HG02884 (cell line): ENCODE measurements around the gene TUBB3.
"Not testable (repeated sequence)": the region's sequence is repeated elsewhere in the genome, so short reads cannot be mapped to it uniquely, and the experiment has no call there.

Source experiments
- ATAC-seq: cut with Tn5 transposase; IDR thresholded peaks from one replicate; pipeline ENCODE4 v1.9.1; 2021; ENCODE audit warnings: mild to moderate bottlenecking, moderate library complexity; ENCODE audit not compliant: unreplicated experiment

Gene TUBB3

DNA sequence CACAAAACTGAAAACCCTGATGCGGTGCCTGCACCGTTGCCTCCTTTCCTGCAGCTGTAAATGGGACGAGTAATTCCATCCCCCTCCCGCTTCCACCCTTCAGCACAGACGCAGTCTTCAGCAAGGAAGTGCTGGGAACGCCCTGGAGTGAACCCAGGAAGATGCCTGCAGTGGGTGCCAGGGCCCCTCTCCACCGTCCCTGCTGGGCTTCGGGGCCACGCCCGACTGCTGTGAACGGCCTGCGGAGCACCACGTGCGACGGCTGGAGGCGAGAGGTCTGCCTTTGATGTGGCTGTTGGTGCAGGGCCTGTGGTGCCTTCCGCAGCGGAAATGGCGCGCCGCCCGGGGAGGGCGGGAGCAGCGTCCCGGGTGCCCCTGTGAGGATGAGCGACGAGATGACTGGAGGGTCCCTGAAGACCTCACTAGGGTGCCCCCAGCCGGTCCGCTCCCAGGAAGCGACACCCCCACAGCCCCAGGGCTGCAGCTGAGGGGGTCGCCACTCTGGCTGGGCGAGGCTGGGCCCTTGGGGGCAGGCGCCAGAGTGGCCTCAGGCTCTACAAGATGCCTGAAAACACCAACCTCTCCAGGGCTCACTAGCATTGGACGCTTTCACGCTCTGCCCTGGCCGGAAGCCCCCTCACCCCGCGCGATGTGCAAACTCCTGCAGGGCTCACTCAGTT, 5.2 kb upstream of the TUBB3 start:
- ATAC-seq = peak; percentile 71

DNA sequence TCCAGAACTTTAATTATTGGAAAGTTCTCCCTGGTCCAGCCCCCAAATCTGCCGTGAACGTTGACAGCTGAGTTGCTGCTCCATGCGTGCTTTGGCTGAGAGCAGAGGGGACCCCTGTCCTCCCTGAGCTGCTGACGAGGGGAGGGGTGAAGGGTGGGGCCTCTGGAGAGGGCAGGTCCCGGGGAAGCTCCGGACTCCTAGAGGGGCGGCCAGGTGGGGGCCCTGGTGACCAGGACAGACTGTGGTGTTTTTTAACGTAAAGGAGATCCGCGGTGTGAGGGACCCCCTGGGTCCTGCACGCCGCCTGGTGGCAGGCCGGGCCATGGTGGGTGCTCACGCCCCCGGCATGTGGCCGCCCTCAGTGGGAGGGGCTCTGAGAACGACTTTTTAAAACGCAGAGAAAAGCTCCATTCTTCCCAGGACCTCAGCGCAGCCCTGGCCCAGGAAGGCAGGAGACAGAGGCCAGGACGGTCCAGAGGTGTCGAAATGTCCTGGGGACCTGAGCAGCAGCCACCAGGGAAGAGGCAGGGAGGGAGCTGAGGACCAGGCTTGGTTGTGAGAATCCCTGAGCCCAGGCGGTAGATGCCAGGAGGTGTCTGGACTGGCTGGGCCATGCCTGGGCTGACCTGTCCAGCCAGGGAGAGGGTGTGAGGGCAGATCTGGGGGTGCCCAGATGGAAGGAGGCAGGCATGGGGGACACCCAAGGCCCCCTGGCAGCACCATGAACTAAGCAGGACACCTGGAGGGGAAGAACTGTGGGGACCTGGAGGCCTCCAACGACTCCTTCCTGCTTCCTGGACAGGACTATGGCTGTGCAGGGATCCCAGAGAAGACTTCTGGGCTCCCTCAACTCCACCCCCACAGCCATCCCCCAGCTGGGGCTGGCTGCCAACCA, 4.4 kb upstream of the TUBB3 start, which contains the start of gene MC1R:
TSS of gene MC1R (plus strand) at position 410 of the 895 bp plus-strand sequence. CDS start at position 807, 397 bp downstream.
- ATAC-seq = peak; percentile 4

GRCh38 chr16:89919535-89920406, 3.4 kb upstream of the TUBB3 start:
- no peak for ATAC-seq

DNA sequence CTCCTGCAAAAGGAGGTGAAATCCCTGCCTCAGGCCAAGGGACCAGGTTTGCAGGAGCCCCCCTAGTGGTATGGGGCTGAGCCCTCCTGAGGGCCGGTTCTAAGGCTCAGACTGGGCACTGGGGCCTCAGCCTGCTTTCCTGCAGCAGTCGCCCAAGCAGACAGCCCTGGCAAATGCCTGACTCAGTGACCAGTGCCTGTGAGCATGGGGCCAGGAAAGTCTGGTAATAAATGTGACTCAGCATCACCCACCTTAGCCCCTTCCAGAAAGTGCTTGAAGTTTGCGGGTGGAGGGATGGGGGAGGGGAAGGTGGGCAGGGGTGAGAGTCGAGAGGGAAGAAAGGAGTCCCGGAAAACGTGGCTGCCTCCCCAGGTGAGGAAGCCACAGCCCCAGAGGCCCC, 2.4 kb upstream of the TUBB3 start:
- ATAC-seq = no peak

GRCh38 chr16:89921131-89921701, 1.9 kb upstream of the TUBB3 start:
- no peak for ATAC-seq

DNA sequence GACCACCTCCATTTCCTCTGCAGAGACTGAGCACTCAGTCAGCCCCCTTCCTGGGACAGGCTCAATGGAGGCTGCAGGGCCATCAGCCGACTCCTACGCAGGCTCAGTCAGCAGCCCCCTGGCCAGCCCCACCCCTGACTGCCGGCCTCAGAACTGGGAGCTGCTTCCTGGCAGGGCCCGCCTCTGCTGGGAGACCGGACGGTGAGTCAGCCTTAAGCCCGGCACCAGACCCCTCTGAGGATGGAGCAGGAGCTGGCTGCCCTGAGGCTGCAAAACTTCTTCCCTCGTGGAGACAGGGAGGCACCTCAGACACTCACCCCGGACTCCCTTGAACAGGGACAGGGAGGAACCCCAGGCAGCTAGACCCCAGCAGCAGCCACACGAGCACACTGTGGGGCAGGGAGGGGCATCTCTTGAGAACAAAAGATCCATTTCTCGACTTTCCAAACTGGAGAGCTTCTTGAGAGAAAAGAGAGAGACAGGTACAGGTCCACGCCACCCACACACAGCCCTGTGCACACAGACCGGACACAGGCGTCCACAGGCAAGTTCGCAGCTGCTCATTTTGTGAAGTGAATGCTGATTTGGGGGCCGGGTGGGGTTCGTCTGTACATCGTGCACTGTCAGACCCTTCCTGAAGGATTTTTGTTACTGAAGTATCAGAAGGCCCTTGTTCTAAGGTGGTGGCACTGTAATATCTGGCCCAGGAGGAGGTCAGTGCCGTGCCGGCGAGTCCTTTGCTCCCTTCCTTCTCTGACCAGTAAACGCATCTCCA, 1.3 kb upstream of the TUBB3 start:
- no peak for ATAC-seq

DNA sequence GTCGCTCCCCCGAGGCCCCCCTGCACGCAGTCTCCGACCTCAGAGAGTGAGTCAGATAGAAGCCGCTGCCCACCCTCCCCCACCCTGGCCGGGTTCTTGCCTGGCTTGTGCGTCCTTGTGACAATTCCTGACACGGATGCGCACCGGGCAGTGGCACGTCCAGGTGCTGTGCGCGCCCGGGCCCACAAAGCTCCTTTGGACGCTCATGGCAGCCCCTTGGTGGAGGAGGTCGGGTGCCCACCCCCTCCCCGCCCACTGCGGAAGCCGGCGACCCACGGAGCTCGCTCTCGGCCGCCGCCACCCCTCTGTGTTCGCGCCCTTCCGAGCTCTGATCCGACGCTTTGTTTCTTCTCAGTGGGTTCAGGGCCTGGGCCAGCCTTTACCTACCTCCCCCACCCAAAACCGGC, 662 bp upstream of the TUBB3 start:
- ATAC-seq = no peak

DNA sequence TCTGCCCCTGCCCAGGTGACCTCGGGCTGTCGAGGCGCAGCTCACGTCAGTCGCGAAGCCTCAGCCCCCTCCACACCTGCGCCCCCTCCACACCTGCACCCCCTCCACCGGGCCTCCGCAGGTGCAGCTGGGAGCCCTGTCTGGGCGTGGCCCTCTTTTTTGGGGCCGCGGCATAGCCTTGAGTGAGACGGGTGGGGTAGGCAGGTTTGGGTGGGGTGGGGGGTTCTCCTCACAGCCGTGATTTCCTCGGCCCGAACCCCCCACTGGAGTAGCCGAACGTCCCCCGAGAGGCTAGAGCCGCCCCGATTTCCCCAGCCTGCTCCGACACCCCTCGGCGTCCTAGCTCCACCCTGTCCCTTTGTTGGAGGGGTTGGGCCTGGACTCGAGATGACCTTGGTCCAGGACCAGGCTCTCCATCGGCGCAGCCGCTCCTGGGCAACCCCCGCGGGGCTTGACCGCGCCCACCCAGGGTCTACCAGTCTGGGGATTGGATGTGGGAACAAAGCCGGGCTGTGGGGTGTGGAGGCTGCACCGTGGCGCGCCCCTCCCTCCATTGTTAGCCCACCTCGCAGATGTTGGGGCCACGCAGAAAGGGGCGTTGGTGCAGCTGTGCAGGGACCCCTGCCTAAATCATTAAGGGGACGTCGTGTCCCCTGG, 626 bp downstream of the TUBB3 start:
- ATAC-seq = no peak

GRCh38 chr16:89924297-89924924, 1.3 kb downstream of the TUBB3 start:
- no peak for ATAC-seq

DNA sequence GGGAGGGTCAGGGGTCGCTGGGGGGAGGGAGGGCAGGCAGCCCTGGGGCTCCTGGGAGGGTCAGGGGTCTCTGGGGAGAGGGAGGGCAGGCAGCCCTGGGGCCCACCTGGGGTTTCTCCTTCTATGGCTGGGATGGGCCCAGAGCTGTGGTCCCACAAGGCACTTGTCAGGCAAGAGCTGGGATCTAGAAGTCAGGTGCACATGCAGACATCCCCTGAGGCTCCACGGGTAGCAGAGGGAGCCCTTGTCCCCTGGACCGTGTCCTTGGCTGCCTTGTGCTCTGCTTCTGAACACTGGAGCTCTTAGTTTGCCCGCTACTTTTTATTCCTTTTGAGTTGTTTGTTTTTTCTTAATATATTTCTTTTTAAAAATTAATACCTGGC, 1.8 kb downstream of the TUBB3 start:
- ATAC-seq = no peak

- no peak for ATAC-seq
Observed at GRCh38 chr16:89925596-89926079, 2.5 kb downstream of the TUBB3 start.

GRCh38 chr16:89931305-89931896, 8.3 kb downstream of the TUBB3 start:
- ATAC-seq = no peak

GRCh38 chr16:89931964-89932363, 8.8 kb downstream of the TUBB3 start:
- ATAC-seq = no peak

DNA sequence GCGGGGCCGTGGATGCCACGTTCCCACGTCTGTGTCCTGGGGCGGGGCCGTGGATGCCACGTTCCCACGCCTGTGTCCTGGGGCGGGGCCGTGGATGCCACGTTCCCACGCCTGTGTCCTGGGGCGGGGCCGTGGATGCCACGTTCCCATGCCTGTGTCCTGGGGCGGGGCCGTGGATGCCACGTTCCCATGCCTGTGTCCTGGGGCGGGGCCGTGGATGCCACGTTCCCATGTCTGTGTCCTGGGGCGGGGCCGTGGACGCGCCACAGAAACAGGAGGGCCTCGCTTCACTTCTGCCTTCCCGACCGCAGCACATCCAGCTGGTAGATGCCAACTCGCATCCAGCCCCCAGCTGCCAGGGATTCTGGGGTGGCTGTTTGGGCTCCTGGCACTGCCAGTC, 10.9 kb downstream of the TUBB3 start:
- not testable (repeated sequence) for ATAC-seq

DNA sequence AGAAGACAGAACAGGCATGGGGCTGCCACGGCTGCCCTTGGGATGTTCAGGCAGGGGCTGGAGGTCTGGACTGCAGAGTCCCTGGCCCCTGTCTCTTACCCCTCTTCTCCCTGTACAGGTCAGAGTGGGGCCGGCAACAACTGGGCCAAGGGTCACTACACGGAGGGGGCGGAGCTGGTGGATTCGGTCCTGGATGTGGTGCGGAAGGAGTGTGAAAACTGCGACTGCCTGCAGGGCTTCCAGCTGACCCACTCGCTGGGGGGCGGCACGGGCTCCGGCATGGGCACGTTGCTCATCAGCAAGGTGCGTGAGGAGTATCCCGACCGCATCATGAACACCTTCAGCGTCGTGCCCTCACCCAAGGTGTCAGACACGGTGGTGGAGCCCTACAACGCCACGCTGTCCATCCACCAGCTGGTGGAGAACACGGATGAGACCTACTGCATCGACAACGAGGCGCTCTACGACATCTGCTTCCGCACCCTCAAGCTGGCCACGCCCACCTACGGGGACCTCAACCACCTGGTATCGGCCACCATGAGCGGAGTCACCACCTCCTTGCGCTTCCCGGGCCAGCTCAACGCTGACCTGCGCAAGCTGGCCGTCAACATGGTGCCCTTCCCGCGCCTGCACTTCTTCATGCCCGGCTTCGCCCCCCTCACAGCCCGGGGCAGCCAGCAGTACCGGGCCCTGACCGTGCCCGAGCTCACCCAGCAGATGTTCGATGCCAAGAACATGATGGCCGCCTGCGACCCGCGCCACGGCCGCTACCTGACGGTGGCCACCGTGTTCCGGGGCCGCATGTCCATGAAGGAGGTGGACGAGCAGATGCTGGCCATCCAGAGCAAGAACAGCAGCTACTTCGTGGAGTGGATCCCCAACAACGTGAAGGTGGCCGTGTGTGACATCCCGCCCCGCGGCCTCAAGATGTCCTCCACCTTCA, 11.7 kb downstream of the TUBB3 start:
- no peak for ATAC-seq

- ATAC-seq = not testable (repeated sequence)
Observed at GRCh38 chr16:89935620-89936019, 12.5 kb downstream of the TUBB3 start.

DNA sequence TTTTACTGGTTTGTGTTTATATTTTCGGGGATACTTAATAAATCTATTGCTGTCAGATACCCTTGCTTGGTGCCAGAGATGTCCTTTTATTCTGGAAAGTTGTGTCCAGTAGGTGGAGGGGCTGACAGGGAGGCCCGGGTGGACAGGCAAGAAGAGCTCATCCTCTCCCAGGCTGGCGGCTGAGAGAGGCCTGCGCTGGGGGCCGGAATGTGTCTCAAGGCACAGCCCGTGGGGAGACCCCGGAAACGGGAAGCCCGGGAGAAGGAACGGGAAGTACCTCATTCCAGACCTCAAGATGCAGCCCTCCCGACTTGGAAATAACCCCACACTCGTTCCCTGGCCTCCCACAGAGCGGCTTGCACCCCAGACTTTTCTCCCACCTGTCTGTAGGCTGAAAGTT, 12.9 kb downstream of the TUBB3 start:
- no peak for ATAC-seq
